HG03097 (cell line): ENCODE results near the gene SPON1.

ENCODE experiments used
- ATAC-seq: cut with Tn5 transposase; IDR thresholded peaks from one replicate; pipeline ENCODE4 v1.9.1; 2021; ENCODE audit not compliant: unreplicated experiment, low FRiP score

SPON1 gene

GRCh38 chr11:13942971-13943381 lies 19.5 kb upstream of the SPON1 start:
- ATAC-seq, result no peak

DNA sequence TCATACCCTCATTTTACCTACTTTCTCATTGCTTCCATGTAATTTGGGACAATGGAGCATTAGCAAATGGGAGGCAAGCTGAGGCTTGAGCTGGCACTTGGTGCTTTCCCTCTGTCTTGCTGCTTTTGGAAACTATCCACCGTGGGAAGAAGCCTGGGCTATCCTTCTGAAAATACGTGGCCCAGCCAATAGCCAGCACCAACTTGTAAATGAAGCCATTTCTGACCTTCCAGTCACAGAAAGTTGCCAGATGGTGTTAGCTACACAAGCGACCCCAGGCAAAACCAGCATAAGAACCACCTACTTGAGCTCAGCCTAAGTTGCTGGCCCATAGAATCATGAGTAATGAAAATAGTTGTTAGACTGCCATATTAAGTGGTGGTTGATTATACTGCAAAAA lies 18.5 kb upstream of the SPON1 start:
- no peak for ATAC-seq

GRCh38 chr11:13944911-13945425 lies 17.6 kb upstream of the SPON1 start:
- ATAC-seq, result no peak

DNA sequence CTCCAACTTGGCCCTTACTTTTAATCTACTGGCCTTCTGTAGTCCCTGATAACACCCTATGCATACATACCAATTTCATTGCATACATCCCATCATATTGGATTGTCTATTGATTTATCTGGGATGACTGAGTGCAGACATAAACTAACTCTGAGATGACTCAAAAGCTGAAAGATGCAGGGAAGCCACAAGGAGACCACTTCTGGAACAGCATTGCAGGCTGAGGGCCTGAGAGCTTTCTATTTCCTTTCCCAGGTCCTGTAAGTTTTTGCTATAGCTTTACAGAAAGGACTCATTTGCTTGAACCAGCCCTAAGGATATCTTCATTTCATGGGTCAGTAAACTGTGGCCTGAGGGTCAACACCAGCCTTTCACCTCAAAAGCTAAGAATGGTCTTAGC lies 15.1 kb upstream of the SPON1 start:
- ATAC-seq, result no peak

DNA sequence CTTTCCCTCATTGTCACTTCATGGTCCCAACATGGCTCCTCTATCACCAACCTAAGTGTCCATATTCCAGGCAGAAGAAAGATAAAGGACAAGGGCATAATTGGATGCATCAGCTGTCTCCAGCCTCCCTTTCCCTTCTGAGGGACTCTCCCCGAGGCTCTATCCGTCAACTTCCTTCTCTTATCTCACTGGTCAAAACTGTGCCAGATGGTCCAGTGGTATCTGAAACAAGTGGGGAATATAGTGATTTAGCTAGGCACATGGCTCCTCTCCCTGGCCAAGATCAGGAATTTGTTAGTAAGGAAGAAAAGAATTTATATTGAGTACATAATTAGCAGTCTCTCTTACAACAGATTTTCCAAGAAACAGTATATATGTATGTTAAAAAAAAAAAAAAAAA lies 12.6 kb upstream of the SPON1 start:
- ATAC-seq, result no peak

DNA sequence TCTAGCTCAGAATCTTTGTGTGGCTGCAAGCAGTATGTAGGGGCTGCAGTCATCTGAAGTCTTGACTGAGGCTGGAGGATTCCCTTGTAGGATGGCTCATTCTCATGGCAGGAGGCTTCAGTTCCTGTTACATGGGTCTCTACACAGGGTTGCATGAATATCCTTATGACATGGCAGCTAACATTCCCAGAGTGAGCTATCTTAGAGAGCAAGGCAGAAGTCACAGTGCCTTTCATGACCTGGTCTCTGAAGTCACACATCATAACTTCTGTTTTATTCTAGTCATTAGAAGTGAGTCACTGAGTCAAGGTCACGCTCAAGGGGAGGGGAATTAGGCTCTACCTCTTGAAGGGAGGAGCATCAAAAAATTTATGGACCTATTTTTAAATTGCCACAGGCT lies 10.3 kb upstream of the SPON1 start:
- no peak for ATAC-seq

GRCh38 chr11:13952668-13953067 lies 9.9 kb upstream of the SPON1 start:
- no peak for ATAC-seq

DNA sequence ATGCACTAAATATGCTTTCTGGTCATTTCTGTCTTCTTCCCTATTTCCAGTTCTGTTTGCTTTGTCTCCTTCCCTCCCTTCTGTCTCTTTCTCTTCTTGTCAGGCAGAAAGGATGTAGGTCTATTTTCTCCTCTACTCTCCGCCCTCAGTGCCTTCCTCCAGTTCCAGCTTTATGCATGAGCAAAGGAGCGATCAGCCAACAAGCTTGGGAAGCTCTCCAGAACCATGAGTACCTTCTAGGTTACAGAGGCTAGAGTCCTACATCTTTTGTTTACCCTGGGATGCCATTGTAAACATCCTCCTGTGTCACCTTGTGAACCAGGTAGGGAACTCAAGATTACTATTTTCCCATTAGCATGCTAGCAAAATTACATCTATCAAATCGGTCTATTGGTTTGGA lies 7.9 kb upstream of the SPON1 start:
- no peak for ATAC-seq

- no peak for ATAC-seq
Observed at GRCh38 chr11:13955971-13956421, 6.5 kb upstream of the SPON1 start.

DNA sequence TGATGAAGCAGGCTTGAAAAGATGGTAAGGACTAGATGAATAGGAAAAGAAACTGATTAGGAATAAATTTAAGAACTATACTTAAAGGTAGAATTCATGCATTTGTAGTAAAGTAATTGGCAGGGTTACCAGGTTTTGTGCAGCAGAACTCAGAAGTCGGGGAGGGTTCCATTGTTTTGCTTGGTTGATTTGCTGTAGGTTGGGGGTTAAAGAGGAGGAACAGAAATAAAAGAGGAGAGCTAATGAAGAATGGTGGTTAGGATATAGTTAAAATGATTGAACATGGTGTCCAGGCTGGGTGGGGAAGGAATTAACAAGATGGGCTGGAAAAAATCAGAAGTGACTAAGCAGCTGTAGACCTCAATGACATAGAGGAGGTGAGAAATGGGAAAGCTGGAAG lies 5.5 kb upstream of the SPON1 start:
- no peak for ATAC-seq

DNA sequence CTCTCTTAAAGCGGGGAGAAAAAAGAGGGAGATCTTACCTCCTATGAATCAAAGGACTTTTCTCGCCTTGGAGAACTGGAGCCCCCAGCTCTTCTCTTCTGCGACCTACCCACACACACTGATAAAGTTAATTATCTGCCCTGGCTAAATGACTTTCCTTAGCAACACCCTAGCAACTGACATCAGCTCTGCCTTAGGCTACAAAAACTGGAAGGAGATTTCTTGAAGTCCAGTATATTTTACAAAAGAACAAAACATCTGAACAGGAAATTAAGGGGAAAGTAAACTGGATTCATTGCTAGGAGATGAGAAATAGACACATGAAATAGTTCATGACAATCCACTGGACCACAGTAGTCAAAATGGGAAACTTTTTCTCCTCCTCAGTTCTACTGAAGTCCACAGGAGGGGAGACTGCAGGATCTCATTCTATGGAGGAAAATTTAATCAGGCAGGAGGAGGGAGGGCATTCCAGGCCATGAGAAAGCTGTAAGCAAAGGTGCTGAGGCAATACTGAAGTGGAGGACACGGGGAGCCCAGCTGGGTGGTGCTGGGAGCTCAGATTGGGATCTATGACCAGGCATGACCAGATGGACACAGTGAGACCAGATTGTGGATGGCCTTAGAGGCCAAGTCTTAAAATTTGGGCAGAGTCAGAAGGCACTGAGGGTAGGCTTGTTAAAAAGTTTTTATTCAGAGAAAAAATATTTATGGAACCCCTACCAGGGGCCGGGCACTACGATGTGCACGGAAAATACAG lies 3.7 kb upstream of the SPON1 start:
- ATAC-seq, result no peak

GRCh38 chr11:13962198-13962561 lies 343 bp upstream of the SPON1 start:
- ATAC-seq, result no peak

- ATAC-seq, result no peak
Observed at GRCh38 chr11:13963169-13963948, 836 bp downstream of the SPON1 start.

- ATAC-seq, result no peak
Observed at GRCh38 chr11:13963949-13964770, 1.6 kb downstream of the SPON1 start.

GRCh38 chr11:13964771-13965074 lies 2.2 kb downstream of the SPON1 start:
- ATAC-seq, result no peak

GRCh38 chr11:13965337-13965736 lies 2.8 kb downstream of the SPON1 start:
- ATAC-seq, result no peak

DNA sequence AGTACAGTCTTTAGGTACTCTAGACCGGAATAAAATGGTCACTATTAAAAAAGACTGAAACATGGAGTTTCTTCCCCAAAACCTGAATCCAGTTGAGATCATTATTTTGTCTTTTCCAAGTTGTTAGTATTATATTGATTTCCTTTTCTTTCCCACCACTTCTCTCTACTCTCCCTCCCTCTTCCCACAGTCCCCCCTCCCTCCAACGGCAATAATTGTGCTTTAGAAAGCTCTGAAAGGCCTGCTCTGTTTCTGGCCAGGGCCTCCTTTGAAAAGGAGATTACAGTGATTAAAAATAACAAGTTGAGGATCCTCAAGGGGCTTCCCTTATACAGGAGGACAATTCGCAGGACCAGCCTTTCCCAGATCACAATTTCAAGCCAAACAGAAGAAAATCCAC lies 3.5 kb downstream of the SPON1 start:
- ATAC-seq, result no peak

GRCh38 chr11:13966486-13966885 lies 4.0 kb downstream of the SPON1 start:
- no peak for ATAC-seq

DNA sequence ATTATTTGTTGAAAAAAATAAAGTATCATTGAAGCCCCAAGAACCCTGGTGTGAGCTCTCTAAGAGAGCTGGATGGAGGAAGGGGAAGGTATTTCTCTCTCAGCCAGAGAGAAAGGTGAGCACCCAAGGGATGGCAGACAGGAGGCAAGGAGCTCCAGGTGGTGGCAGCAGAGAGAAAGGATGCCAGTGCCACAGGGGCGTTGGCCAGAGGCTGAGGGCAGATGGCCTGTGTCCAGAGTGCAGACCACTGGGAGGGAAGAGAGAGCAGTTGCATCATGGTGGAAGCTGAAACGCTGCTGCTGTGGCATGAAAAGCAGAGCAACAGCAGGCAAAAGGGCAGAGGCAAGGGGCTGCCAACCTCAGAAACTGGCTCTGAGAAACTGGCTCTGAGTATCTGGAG lies 8.5 kb downstream of the SPON1 start:
- ATAC-seq, result no peak

DNA sequence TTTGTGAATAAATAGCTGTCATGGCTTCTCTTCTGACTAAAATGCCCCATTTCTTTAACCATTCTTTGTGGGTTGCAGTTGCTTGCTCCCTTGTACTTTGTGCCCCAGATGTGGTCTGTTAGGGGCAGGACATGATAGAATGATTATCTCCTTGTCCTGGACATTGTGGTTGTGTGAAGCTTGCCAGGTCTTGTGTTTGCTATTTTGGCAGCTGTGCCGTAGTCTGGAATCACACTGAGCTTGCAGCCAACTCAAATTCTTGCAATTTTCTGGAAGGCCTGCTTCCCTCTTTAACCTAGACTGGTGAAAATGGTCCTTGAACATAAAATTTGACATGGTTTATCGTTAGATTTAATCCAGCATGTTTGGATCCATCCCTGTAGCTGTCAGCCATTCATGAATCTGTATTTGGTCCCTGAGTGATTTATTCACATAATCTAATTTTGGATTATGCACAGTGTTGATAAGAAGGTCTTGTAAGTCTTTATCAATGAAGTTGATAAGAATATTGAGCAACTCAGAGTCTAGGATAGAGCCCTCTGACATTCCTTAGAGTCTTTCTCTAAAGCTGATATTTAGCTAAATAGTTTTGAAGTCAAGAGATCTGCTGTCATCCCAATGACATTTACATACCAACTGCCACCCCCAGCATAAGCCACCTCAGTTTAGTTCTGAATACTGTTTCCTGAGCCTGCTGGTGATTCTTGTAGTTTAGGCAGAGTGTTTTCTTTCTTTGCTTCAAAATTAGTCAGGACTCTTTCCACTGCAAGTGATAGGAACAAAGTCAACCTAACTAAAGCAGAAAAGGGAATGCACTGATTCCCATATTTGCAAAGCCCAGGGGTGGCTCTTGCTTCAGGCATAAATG lies 9.8 kb downstream of the SPON1 start:
- ATAC-seq, result no peak
